A549 (cell line): ENCODE measurements around the gene SMAD5.

Experiments used
- CBX8 ChIP-seq: fragments of 200-600 bp; sonication (generic); IDR thresholded peaks from 2 replicates; pipeline ENCODE4 v1.6.1; 2016
- CHD2 ChIP-seq: fragments of 150-350 bp; IDR thresholded peaks from 2 replicates; pipeline ENCODE4 v1.6.1; 2014; ENCODE audit warnings: low read length; ENCODE audit not compliant: partially characterized antibody
- CHD4 ChIP-seq: fragments of 200-600 bp; sonication (generic); IDR thresholded peaks from 2 replicates; pipeline ENCODE4 v1.6.1; 2016; ENCODE audit warnings: antibody characterized with exemption, mild to moderate bottlenecking, borderline replicate concordance
- CTCF ChIP-seq: fragments of >200 bp; sonication (Bioruptor Twin); formaldehyde crosslinking; IDR thresholded peaks from 3 replicates; pipeline ENCODE4 v1.5.1; 2016
- FOSL2 ChIP-seq, 2 experiments: fragments of 450-650 bp in 1 of 2; fragments of >200 bp in 1 of 2; sonication (Bioruptor Twin) in 1 of 2; formaldehyde crosslinking; IDR thresholded peaks; 2 replicates each; pipeline versions ENCODE4 v1.5.0 to v1.6.1; 2016 to 2020; ENCODE audit warnings: mild to moderate bottlenecking in 1 of 2, moderate library complexity in 1 of 2
- HMGXB4 ChIP-seq: fragments of 250-450 bp; sonication (Bioruptor Pico); IDR thresholded peaks from 2 replicates; pipeline ENCODE4 v1.5.0; 2021; ENCODE audit warnings: mild to moderate bottlenecking, moderate library complexity, borderline replicate concordance
- MYC ChIP-seq: IDR thresholded peaks from 2 replicates; pipeline ENCODE4 v1.6.1; 2012; ENCODE audit warnings: mild to moderate bottlenecking, inconsistent platforms, low read length, improper control_type of control experiment, borderline replicate concordance
- POLR2A ChIP-seq: IDR thresholded peaks from 2 replicates; pipeline ENCODE4 v1.6.1; 2012; ENCODE audit warnings: mild to moderate bottlenecking, low read length
- RAD21 ChIP-seq, 2 experiments: fragments of >200 bp in 1 of 2; sonication (Bioruptor Twin) in 1 of 2; formaldehyde crosslinking in 1 of 2; IDR thresholded peaks in 1 of 2; conservative IDR thresholded peaks in 1 of 2; 2 replicates in 1 of 2; 3 replicates in 1 of 2; pipeline ENCODE4 v1.6.1; 2012 to 2018; ENCODE audit warnings: inconsistent platforms in 1 of 2
- SMC3 ChIP-seq: fragments of >200 bp; sonication (Bioruptor Twin); formaldehyde crosslinking; IDR thresholded peaks from 3 replicates; pipeline ENCODE4 v1.6.1; 2018; ENCODE audit warnings: inconsistent platforms
- USF2 ChIP-seq: fragments of 450-650 bp; IDR thresholded peaks from 2 replicates; pipeline ENCODE4 v1.6.1; 2014; ENCODE audit warnings: antibody characterized with exemption
- ZFP36 ChIP-seq: fragments of 450-650 bp; IDR thresholded peaks from 2 replicates; pipeline ENCODE4 v1.6.1; 2014; ENCODE audit warnings: borderline replicate concordance; ENCODE audit not compliant: partially characterized antibody

GRCh38 chr5:136206361-136206760 lies 73.7 kb downstream of the SMAD5 start:
- no peak for TF ChIP-seq MYC
- TF ChIP-seq CTCF: no peak
- TF ChIP-seq CBX8: no peak
- TF ChIP-seq FOSL2 (IDR thresholded peaks at IDR 0.05): no peak
- TF ChIP-seq FOSL2 (CRISPR knock-in tag; IDR thresholded peaks at IDR 0.05): no peak
- TF ChIP-seq POLR2A: no peak
- no peak for TF ChIP-seq SMC3
- TF ChIP-seq HMGXB4: no peak
- no peak for TF ChIP-seq USF2
- no peak for TF ChIP-seq CHD4
- no peak for TF ChIP-seq ZFP36
- TF ChIP-seq CHD2: no peak
- TF ChIP-seq RAD21 (conservative IDR thresholded peaks at IDR 0.05 in 1 of 2, IDR thresholded peaks at IDR 0.05 in 1 of 2): no peak
